Activated naive CD4-positive, alpha-beta T cell treated with Interleukin-2 at 50 U/mL for 16 hours (primary cell): Measurements from ENCODE around the gene SPRR1A.

Experiments used
- DNase-seq: peaks from one replicate; pipeline ENCODE4 v3.0.0-alpha.2; 2020

Gene SPRR1A

GRCh38 chr1:152983743-152984142 lies at the start of gene SPRR1A:
SPRR1A (plus strand) TSS chr1:152984081; CDS start chr1:152985231, 1,150 bp downstream.
- DNase-seq = no peak

- no peak for DNase-seq
Observed at GRCh38 chr1:152940614-152941013, 43.3 kb upstream of the SPRR1A start.

- DNase-seq = no peak
Observed at GRCh38 chr1:152941037-152941711, 42.7 kb upstream of the SPRR1A start.

GRCh38 chr1:152942161-152942560 lies 41.7 kb upstream of the SPRR1A start:
- no peak for DNase-seq

- DNase-seq = no peak
Observed at GRCh38 chr1:152946248-152946647, 37.6 kb upstream of the SPRR1A start.

- DNase-seq = no peak
Observed at GRCh38 chr1:152946651-152947256, 37.1 kb upstream of the SPRR1A start, which contains the start of gene SPRR5. SPRR5 (plus strand) TSS chr1:152947206; CDS start chr1:152948555, 1,349 bp downstream.

GRCh38 chr1:152951711-152952110 lies 32.2 kb upstream of the SPRR1A start:
- no peak for DNase-seq

- no peak for DNase-seq
Observed at GRCh38 chr1:152953761-152954160, 30.1 kb upstream of the SPRR1A start.

GRCh38 chr1:152954436-152954835 lies 29.4 kb upstream of the SPRR1A start:
- DNase-seq = no peak

- DNase-seq = no peak
Observed at GRCh38 chr1:152957561-152957960, 26.3 kb upstream of the SPRR1A start.

GRCh38 chr1:152959273-152959672 lies 24.6 kb upstream of the SPRR1A start:
- no peak for DNase-seq

- DNase-seq = no peak
Observed at GRCh38 chr1:152959801-152960451, 24.0 kb upstream of the SPRR1A start.

- no peak for DNase-seq
Observed at GRCh38 chr1:152960452-152961044, 23.3 kb upstream of the SPRR1A start.

- DNase-seq = no peak
Observed at GRCh38 chr1:152961226-152961891, 22.5 kb upstream of the SPRR1A start.

- no peak for DNase-seq
Observed at GRCh38 chr1:152962876-152963415, 20.9 kb upstream of the SPRR1A start.

GRCh38 chr1:152964536-152964935 lies 19.3 kb upstream of the SPRR1A start:
- no peak for DNase-seq

GRCh38 chr1:152965853-152966252 lies 18.0 kb upstream of the SPRR1A start:
- DNase-seq = no peak

GRCh38 chr1:152967201-152967600 lies 16.7 kb upstream of the SPRR1A start:
- no peak for DNase-seq

- DNase-seq = no peak
Observed at GRCh38 chr1:152968248-152968647, 15.6 kb upstream of the SPRR1A start.

- DNase-seq = no peak
Observed at GRCh38 chr1:152969036-152969435, 14.8 kb upstream of the SPRR1A start.

GRCh38 chr1:152970495-152970894 lies 13.4 kb upstream of the SPRR1A start, which contains the start of gene SPRR4:
SPRR4 (plus strand) TSS chr1:152970648; CDS start chr1:152971891, 1,243 bp downstream.
- no peak for DNase-seq

- DNase-seq = no peak
Observed at GRCh38 chr1:152972196-152972886, 11.5 kb upstream of the SPRR1A start.
